LNCAP (cell line): ENCODE measurements around the gene MEGF10.

Source experiments
- TF ChIP-seq, protein P1 (sequence below): fragments of 450-650 bp; IDR thresholded peaks from 2 replicates; pipeline ENCODE4 v1.5.1; 2017; ENCODE audit warnings: mild to moderate bottlenecking

MEGF10 gene

DNA sequence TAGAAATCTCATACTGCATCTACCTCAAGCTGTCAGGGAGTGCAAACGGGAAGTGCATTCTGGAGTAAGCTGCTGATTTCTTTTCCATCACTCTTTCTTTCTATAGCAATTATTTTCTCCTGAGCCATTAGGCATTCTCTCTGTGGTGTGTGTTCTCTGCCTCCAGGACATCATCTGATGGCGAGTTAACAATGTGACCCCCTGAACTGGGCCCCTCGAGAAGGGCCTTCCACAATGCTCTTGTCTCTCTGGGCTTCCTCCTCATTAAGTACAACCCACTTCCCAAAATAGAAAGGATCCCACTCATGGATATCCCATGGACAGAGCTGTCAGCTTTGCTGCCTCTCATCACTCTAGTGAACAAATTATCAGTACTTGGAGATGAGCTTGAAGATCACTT is 130.2 kb downstream of the MEGF10 start:
- TF ChIP-seq, protein P1, sequence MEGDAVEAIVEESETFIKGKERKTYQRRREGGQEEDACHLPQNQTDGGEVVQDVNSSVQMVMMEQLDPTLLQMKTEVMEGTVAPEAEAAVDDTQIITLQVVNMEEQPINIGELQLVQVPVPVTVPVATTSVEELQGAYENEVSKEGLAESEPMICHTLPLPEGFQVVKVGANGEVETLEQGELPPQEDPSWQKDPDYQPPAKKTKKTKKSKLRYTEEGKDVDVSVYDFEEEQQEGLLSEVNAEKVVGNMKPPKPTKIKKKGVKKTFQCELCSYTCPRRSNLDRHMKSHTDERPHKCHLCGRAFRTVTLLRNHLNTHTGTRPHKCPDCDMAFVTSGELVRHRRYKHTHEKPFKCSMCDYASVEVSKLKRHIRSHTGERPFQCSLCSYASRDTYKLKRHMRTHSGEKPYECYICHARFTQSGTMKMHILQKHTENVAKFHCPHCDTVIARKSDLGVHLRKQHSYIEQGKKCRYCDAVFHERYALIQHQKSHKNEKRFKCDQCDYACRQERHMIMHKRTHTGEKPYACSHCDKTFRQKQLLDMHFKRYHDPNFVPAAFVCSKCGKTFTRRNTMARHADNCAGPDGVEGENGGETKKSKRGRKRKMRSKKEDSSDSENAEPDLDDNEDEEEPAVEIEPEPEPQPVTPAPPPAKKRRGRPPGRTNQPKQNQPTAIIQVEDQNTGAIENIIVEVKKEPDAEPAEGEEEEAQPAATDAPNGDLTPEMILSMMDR, result no peak

DNA sequence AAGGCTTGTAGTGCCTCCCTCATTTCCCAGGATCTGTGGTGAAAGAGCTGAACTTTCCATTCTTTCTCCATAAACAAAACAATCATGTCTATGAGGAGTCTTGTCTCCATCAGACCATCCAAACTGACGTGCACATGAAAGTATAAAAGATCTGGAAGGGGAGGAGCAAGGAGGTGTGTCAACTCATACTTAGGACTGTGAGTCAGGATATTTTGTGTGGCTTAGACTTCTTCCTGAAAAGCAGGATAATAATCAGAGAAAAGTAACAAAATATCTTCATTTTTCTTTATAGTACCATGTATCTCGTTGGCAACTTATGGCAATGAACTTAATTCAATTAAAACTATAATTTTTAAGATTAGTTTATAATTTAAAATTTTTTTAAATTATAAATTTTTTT is 130.9 kb downstream of the MEGF10 start:
- TF ChIP-seq, protein P1, result no peak

DNA sequence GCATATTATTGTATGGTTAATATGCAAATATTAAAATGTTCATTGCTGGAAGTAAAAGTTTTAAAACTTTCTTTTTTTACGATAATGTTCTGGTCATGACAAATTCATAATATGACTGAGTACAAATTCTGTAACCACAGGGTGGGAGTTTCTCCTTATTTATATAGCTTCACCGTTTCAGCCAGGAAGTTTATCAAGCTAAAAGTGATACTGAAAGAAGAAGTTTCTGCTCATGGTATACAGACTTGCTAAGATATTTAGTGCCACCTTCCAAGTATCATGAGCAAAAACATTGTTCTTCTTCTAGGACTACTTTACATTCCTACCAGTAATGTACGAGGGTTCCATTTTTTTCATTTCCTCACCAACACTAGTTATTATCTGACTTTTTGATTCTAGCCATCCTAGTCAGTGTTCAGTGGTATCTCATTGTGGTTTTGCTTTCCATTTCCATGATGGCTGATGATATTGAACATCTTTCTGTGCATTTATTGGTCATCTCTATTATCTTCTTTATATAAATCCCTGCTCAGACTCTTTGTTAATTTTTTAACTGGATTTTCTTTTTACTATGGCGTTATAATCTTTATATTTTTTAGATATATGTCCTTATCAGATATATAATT is 132.7 kb downstream of the MEGF10 start:
- TF ChIP-seq, protein P1, result no peak

DNA sequence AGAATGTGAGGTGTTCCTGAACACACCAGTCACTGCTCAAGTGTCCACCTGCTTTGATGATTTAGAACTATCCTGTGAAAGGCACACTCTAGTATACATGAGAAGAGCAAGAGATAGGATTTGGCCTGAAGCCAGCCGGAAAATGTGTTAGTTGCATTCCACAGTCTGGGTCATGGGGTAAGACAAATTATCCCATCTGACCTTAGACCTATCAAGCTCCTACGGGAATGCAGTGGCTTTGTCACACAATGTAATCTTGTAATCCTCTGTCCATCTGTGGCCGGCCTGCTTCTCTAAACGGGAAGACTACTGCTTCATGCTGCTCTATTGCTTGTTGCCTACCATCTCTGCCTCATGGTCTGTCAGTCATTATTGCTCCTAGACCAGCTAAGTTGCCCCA is 134.4 kb downstream of the MEGF10 start:
- TF ChIP-seq, protein P1, result no peak

DNA sequence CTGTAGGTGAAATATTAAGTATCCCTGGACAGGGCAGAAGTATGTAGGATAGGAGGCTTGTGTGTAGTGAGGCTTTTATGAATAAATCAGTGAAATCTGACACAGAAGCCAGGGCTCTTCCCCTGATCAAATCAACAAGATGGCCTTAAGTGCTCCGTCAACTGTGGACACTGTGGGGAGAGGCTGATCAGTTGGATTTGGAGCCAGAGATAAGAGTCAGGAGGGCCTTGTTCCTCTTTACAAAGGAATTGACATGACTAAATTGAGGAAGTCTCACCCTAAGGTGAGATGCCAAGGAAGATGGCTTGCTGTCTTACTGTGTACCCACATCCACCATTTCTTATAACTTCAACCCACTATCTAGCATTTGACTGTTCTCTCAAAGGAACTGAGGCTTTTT is 135.3 kb downstream of the MEGF10 start:
- TF ChIP-seq, protein P1, result no peak

DNA sequence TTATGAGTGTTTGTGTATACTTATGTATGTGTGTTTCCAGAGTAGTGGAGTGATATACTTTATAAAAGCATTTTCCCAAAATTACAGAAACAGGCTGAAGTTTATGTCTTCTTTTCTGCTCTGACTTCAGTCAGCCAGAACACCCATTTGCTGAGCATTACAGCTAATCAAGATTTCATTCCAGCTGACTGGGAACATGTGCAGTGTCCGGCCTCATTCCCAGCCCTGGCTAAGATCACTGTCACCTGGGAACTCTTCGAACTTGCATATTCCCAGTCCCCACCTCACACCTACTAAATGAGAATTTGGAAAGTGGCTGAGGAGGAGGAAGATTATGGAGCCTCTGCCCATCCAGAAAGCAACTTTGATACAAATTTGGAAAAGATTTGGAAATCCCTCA is 136.1 kb downstream of the MEGF10 start:
- TF ChIP-seq, protein P1, result no peak

DNA sequence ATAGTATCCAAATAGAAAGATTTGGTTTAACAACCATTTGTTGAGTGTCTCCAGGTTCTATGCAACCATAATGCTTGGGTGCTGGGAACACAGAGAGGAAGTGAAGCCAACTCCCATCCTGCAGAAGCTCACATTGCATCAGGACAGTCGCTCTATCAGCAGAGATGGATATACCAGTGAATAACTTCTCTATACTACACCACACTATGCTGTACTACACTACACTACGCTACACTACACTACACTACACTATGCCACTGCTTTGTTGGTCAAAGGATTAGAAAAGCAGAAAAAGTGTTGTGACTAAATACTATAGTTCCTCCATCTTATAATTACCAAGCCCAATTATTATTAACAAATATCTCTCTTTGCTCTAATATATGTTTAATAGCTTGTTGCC is 137.7 kb downstream of the MEGF10 start:
- TF ChIP-seq, protein P1, result no peak

DNA sequence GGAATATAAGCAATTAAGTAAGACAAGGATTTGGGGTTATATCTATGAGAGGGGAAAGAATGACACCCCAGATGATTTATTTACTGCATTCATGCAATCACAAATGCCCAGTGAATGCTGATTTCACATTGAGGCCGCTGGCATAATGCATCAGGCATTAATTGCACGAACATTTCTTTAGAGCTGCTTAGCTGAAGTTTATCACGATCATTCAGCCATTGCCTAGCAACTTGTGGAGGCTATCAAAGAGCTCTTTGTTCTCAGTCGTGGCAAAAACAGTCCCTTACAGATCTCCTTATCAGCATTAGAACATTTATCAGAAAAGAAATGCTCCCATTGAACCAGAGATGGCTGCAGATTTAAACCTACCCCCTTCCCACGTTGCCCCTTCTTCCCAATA is 138.2 kb downstream of the MEGF10 start:
- TF ChIP-seq, protein P1, result no peak
